Choroid plexus epithelial cell (primary cell): ENCODE results near the gene HOXA10.

ENCODE experiments used
- DNase-seq: peaks from one replicate; pipeline ENCODE4 v3.0.0-alpha.2; 2010; ENCODE audit warnings: low read depth
- H3K4me3 ChIP-seq: 2 replicates; pipeline ENCODE4 v1.5.1; 2011; ENCODE audit warnings: low read depth, mild to moderate bottlenecking, control low read depth, low read length, moderate library complexity
- TF ChIP-seq, protein P1 (sequence below): conservative IDR thresholded peaks from 2 replicates; pipeline ENCODE4 v1.5.1; 2011; ENCODE audit warnings: low read depth, mild to moderate bottlenecking, control low read depth, inconsistent platforms, low read length, moderate library complexity

HOXA10 gene

DNA sequence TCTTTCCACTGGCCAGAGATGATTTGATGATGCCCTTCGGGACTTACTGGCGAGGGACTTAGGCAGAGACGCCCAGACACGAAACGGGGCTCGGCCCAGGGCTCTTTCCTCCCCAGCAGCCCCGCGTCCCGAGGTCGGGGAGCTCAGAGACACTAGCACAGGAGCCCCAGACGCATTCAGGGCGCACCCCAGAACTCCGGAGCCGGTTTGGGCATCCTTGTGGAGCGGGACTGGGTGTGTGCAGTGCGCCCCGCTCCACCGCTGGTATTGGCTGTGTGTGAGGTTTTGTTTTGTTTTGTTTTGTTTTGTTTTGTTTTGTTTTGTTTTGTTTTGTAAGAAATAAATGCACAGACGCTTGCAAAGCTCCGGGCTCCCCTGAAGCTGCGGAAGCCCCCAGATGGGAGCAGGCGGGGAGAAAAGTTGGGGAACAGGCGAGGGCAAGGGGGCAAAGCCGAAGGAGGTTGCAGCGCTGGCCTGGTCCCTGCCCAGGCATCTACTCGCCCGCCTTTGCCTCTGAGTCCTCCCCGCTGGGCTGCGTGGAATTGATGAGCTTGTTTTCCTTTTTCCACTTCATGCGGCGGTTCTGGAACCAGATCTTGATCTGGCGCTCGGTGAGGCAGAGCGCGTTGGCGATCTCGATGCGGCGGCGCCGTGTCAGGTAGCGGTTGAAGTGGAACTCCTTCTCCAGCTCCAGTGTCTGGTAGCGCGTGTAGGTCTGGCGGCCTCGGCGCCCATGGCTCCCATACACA is 28.8 kb downstream of the HOXA10 start:
- H3K4me3 ChIP-seq: no peak overlapping the region
- TF ChIP-seq, protein P1, sequence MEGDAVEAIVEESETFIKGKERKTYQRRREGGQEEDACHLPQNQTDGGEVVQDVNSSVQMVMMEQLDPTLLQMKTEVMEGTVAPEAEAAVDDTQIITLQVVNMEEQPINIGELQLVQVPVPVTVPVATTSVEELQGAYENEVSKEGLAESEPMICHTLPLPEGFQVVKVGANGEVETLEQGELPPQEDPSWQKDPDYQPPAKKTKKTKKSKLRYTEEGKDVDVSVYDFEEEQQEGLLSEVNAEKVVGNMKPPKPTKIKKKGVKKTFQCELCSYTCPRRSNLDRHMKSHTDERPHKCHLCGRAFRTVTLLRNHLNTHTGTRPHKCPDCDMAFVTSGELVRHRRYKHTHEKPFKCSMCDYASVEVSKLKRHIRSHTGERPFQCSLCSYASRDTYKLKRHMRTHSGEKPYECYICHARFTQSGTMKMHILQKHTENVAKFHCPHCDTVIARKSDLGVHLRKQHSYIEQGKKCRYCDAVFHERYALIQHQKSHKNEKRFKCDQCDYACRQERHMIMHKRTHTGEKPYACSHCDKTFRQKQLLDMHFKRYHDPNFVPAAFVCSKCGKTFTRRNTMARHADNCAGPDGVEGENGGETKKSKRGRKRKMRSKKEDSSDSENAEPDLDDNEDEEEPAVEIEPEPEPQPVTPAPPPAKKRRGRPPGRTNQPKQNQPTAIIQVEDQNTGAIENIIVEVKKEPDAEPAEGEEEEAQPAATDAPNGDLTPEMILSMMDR: no peak
- DNase-seq: no peak

DNA sequence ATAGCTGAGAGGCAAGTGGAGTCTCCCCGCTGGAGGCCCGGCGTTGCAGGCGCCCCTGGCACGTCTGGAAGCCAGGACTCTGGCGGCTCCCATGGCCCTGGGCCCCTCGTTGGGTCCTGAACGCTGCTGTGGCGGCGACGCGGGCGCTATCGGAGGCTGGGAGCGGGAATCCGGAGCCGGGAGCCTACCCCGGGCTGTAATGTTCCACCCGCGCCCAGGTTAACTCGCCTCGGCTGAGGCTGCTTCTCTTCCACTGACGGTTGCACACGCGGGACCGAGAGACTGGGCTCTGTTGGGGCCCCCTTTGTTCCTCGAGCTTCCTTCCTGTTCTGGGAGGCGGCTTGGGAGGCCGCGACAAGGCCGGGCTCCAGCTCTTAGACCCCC is 29.3 kb downstream of the HOXA10 start:
- H3K4me3 ChIP-seq: no peak overlapping the region

DNA sequence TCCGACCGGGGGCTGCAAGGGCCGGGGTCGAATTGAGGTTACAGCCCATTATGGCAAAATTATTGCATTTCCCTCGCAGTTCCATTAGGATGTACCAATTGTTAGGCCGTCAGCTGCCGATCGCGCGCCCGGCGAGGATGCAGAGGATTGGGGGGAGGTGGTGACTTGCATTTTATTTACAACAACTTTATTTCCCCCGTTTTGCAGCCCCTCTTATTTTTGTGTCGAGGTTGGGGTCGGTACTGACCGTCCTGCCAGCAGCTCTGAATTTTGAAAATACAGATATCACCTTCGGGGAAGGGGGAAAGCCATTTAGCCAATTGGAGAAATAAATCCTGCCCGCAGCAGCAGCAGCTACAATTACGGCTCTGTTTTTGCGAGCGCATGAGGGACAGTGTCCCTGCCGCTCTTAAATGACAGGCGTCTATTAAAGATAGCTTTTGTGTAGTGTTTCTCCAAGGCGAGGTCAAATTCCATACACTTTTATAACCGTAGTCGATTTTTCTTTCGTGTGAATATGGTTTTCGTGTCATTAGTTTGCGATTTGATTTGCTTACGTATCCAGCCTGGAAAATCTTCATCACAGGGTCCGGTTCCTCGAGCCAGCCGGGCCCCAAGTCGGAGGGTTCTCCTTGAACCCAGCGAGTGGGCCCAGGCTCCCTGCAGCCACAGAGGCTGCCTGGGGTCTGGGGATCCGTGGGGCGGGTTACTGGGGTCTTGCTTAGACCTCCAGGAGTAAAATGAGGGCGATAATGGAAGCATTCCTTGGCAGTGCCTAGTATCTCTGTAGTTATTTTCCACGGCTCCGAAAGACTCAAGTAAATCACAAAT is 30.0 kb downstream of the HOXA10 start:
- TF ChIP-seq, protein P1: no peak
- no peak overlapping the region for H3K4me3 ChIP-seq
- no peak for DNase-seq

More for the DNA sequence above, 29.3 kb downstream of the HOXA10 start:
- no peak for DNase-seq
- TF ChIP-seq, protein P1: no peak

DNA sequence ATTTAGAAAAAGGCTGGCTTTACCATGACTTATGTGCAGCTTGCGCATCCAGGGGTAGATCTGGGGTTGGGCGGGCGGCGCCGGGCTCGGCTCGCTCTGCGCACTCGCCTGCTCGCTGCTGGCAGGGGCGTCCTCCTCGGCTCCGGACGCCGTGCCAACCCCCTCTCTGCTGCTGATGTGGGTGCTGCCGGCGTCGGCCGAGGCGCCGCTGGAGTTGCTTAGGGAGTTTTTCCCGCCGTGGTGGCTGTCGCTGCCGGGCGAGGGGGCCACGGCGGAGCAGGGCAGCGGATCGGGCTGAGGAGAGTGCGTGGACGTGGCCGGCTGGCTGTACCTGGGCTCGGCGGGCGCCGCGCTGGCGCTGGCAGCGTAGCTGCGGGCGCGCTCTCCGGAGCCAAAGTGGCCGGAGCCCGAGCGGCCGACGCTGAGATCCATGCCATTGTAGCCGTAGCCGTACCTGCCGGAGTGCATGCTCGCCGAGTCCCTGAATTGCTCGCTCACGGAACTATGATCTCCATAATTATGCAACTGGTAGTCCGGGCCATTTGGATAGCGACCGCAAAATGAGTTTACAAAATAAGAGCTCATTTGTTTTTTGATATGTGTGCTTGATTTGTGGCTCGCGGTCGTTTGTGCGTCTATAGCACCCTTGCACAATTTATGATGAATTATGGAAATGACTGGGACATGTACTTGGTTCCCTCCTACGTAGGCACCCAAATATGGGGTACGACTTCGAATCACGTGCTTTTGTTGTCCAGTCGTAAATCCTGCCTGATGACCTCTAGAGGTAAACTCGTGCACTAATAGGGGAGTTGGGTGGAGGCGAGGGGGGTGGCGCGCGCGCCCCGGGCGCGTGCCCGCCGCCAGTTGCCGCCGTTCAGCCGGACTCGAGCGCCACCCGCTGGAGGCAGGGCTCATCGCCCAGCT is 30.8 kb downstream of the HOXA10 start, which contains the start of gene HOXA5:
Gene HOXA5, minus strand, starts transcription at position 659 of the 927 bp plus-strand sequence. Its CDS starts 74 bp downstream, at position 585.
- H3K4me3 ChIP-seq: no peak within 1 kb of the TSS
- TF ChIP-seq, protein P1: no peak
- DNase-seq: peak; percentile 27

DNA sequence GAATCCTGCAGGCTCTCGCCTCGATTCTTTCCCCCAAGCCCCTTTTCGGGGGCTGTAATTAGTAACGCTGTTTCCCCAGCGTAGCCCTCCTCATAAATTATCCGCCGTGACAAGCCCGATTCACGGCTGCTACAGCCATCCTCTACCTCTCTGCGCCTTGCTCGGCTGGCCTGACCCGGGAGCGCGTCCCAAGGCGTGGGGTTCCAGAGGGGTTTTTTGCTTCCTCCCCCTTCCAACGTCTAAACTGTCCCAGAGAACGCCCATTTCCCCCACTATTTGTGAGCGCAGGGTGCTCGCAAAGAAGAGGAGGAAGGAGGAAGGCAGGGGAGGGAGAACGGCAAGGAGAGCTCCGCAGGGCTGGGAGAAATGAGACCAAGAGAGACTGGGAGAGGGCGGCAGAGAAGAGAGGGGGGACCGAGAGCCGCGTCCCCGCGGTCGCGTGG is 31.5 kb downstream of the HOXA10 start:
- peak overlapping the region; percentile 5 for H3K4me3 ChIP-seq
- DNase-seq: no peak
- TF ChIP-seq, protein P1: no peak

DNA sequence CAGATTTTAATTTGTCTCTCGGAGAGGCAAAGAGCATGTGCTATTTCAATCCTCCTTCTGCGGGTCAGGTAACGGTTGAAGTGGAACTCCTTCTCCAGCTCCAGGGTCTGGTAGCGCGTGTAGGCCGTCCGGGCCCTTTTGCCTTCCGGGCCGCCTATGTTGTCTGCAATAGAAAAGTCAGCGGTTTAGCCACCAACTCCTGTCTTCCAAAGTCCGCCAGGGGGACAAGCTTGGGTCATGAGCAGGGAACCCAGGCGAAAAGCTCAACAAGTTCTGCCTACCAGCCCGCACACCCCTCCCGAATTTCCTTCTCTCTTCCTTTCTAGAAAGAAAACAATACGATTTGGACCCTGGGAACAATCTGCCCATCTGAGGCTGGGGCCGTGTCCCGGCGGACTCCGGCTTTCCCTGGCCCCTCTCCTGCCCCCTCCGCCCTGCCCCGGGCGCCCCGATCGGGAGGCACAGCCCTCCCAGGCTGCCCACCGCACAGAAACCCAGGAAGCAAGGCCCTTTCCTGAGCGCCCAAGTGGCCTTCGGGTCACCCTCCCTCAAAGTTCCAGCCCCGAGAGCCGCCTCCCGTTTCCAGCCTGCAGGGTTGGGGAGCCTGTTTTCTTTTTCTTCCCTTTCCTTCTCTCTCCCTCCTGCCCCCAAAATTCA is 32.1 kb downstream of the HOXA10 start:
- no peak for DNase-seq
- H3K4me3 ChIP-seq: peak overlapping the region; percentile 5
- TF ChIP-seq, protein P1: no peak
